Loucy (cell line): ENCODE results near the gene AGAP3.

ENCODE experiments used
- H2AFZ ChIP-seq: fragments of 200-600 bp; sonication (generic); 2 replicates; pipeline ENCODE4 v1.6.0; 2016; ENCODE audit warnings: antibody characterized with exemption, mild to moderate bottlenecking, low read length, moderate library complexity
- H3F3A ChIP-seq: fragments of 200-600 bp; 2 replicates; pipeline ENCODE4 v1.6.0; 2016; ENCODE audit warnings: antibody characterized with exemption, low read depth, mild to moderate bottlenecking
- H3K27me3 ChIP-seq: fragments of 200-600 bp; sonication (generic); 2 replicates; pipeline ENCODE4 v1.6.1; 2014; ENCODE audit warnings: low read length, mild to moderate bottlenecking; ENCODE audit not compliant: insufficient read depth, poor library complexity, severe bottlenecking
- H3K36me3 ChIP-seq: fragments of 200-600 bp; sonication (generic); 2 replicates; pipeline ENCODE4 v1.6.1; 2016; ENCODE audit warnings: low read length; ENCODE audit not compliant: insufficient read depth
- H3K4me1 ChIP-seq: fragments of 200-600 bp; sonication (generic); 2 replicates; pipeline ENCODE4 v1.5.1; 2014; ENCODE audit warnings: low read length, mild to moderate bottlenecking; ENCODE audit not compliant: insufficient read depth, poor library complexity, severe bottlenecking
- H3K4me2 ChIP-seq: fragments of 200-600 bp; sonication (generic); 2 replicates; pipeline ENCODE4 v1.6.0; 2014; ENCODE audit warnings: antibody characterized with exemption, low read length, low read depth, mild to moderate bottlenecking; ENCODE audit not compliant: poor library complexity, severe bottlenecking
- H3K4me3 ChIP-seq: fragments of 200-600 bp; sonication (generic); 2 replicates; pipeline ENCODE4 v1.5.1; 2014; ENCODE audit warnings: low read length, mild to moderate bottlenecking, mixed read lengths; ENCODE audit not compliant: poor library complexity, severe bottlenecking
- H3K79me2 ChIP-seq: fragments of 200-600 bp; sonication (generic); 2 replicates; pipeline ENCODE4 v1.6.1; 2014; ENCODE audit warnings: low read length; ENCODE audit not compliant: insufficient read depth
- H3K9ac ChIP-seq: fragments of 200-600 bp; sonication (generic); 2 replicates; pipeline ENCODE4 v1.6.0; 2014; ENCODE audit warnings: mild to moderate bottlenecking, low read depth, low read length, moderate library complexity; ENCODE audit not compliant: poor library complexity, severe bottlenecking
- H3K9me2 ChIP-seq: fragments of 200-600 bp; sonication (generic); replicated peaks from 2 replicates; pipeline ENCODE4 v1.6.1; 2016; ENCODE audit warnings: low read depth, low read length, mixed read lengths
- H3K9me3 ChIP-seq: fragments of 200-600 bp; sonication (generic); 2 replicates; pipeline ENCODE4 v1.6.1; 2014; ENCODE audit warnings: mild to moderate bottlenecking, antibody characterized with exemption, low read length, low read depth; ENCODE audit not compliant: insufficient read depth
- H4K20me1 ChIP-seq: fragments of 200-600 bp; sonication (generic); 2 replicates; pipeline ENCODE4 v1.6.0; 2014; ENCODE audit warnings: antibody characterized with exemption, low read length, mild to moderate bottlenecking; ENCODE audit not compliant: insufficient read depth, poor library complexity, severe bottlenecking
- EZH2phosphoT487 ChIP-seq: fragments of 200-600 bp; IDR thresholded peaks from 2 replicates; pipeline ENCODE4 v1.6.1; 2018; ENCODE audit warnings: antibody characterized with exemption, mild to moderate bottlenecking, moderate library complexity, borderline replicate concordance
- TF ChIP-seq, protein P1 (sequence below): fragments of 200-600 bp; sonication (generic); conservative IDR thresholded peaks from 2 replicates; pipeline ENCODE4 v1.5.1; 2014; ENCODE audit warnings: mild to moderate bottlenecking, antibody characterized with exemption, low read length

Gene AGAP3

DNA sequence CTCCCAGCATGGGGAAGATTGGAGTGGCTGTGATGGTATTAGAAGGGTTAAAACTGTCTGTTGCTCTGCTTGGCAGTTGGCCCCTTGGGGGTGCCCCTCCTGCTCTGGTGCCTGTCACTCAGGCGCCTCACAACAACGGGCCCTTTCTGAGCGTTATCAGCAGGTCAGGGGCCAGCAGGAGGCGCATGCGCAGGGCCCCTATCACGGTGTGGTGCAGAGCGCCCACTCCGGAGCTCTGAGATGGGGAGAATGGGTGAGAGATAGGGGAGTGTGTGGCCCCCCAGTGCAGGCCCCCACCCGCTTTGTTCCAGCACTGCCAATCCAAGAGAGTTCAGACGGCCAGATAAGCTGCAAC lies 56.4 kb downstream of the AGAP3 start:
- H3K4me3 ChIP-seq, result no peak overlapping the region
- H3K27me3 ChIP-seq, result no peaks in the 10 kb centered on the region
- H3F3A ChIP-seq, result no peaks in the 10 kb centered on the region
- H3K9me2 ChIP-seq, result no peaks in the 10 kb centered on the region
- H2AFZ ChIP-seq, result no peak overlapping the region
- TF ChIP-seq EZH2phosphoT487, result no peak
- TF ChIP-seq, protein P1, sequence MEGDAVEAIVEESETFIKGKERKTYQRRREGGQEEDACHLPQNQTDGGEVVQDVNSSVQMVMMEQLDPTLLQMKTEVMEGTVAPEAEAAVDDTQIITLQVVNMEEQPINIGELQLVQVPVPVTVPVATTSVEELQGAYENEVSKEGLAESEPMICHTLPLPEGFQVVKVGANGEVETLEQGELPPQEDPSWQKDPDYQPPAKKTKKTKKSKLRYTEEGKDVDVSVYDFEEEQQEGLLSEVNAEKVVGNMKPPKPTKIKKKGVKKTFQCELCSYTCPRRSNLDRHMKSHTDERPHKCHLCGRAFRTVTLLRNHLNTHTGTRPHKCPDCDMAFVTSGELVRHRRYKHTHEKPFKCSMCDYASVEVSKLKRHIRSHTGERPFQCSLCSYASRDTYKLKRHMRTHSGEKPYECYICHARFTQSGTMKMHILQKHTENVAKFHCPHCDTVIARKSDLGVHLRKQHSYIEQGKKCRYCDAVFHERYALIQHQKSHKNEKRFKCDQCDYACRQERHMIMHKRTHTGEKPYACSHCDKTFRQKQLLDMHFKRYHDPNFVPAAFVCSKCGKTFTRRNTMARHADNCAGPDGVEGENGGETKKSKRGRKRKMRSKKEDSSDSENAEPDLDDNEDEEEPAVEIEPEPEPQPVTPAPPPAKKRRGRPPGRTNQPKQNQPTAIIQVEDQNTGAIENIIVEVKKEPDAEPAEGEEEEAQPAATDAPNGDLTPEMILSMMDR, result no peak
- H4K20me1 ChIP-seq, result no peaks in the 10 kb centered on the region
- no peak overlapping the region for H3K4me2 ChIP-seq
- no peak overlapping the region for H3K9ac ChIP-seq
- H3K79me2 ChIP-seq, result no peaks in the 10 kb centered on the region
- no peaks in the 10 kb centered on the region for H3K9me3 ChIP-seq
- no peaks in the 10 kb centered on the region for H3K4me1 ChIP-seq
- peaks cover 12% of the 10 kb centered on the region; the same call in 1 of the 2 replicates for H3K36me3 ChIP-seq

DNA sequence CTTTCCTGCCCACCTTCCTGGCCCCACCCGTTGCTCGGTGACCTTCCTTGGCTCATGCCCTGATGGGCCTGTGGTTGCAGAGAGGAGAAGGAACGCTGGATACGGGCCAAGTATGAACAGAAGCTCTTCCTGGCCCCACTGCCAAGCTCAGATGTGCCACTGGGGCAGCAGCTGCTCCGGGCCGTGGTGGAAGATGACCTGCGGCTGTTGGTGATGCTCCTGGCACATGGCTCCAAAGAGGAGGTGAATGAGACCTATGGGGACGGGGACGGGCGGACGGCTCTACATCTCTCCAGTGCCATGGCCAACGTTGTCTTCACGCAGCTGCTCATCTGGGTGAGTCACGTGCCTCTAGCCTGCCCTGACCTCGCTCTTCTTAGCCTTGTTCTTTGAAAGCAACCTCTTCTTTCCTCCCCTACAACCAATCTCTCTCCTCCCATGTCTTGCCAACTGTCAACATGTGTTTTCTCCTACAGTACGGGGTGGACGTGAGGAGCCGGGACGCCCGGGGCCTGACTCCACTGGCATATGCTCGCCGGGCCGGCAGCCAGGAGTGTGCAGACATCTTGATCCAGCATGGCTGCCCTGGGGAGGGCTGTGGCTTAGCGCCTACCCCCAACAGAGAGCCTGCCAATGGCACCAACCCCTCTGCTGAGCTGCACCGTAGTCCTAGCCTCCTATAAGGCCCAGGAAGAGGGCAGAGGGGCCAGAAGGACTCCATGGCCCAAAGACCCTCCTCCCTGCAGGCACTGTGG lies 57.2 kb downstream of the AGAP3 start:
- H3K4me2 ChIP-seq, result no peak overlapping the region
- H3K27me3 ChIP-seq, result no peaks in the 10 kb centered on the region
- peaks cover 12% of the 10 kb centered on the region; the same call in 1 of the 2 replicates for H3K36me3 ChIP-seq
- no peaks in the 10 kb centered on the region for H3K9me2 ChIP-seq
- H2AFZ ChIP-seq, result no peak overlapping the region
- H3K9ac ChIP-seq, result no peak overlapping the region
- H3K4me1 ChIP-seq, result no peaks in the 10 kb centered on the region
- TF ChIP-seq EZH2phosphoT487, result no peak
- TF ChIP-seq, protein P1, result no peak
- H3F3A ChIP-seq, result no peaks in the 10 kb centered on the region
- H3K79me2 ChIP-seq, result no peaks in the 10 kb centered on the region
- no peaks in the 10 kb centered on the region for H3K9me3 ChIP-seq
- no peaks in the 10 kb centered on the region for H4K20me1 ChIP-seq
- no peak overlapping the region for H3K4me3 ChIP-seq

DNA sequence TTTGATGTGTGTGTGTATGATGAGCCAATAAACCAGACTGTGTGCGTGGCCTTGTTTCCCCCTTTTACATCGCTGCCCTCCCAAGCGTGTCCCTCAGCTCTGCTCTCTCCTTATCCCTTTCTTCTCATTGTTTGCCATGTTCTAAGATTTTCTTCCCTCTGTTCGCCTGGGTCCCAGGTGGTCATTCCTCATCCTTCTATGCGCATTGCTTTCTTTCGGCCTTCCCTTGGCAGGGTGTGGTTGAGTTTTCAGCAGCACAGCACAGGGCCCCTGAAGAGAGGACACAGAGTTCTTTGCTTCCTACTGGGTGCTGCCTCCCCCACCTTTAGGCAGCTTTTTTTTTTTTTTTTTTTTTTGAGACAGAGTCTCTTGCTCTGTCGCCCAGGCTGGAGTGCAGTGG lies 58.1 kb downstream of the AGAP3 start:
- Histone ChIP-seq H3K4me3 (no peak overlapping the region), H3K9me2 (no peaks in the 10 kb centered on the region), H3K4me1 (no peaks in the 10 kb centered on the region), H3K9ac (no peak overlapping the region), H3K9me3 (no peaks in the 10 kb centered on the region), H3K36me3 (peaks cover 12% of the 10 kb centered on the region; the same call in 1 of the 2 replicates), H2AFZ (no peak overlapping the region), H4K20me1 (no peaks in the 10 kb centered on the region), H3K4me2 (no peak overlapping the region), H3K79me2 (no peaks in the 10 kb centered on the region), H3K27me3 (no peaks in the 10 kb centered on the region), H3F3A (no peaks in the 10 kb centered on the region)
- TF ChIP-seq EZH2phosphoT487, result no peak
- TF ChIP-seq, protein P1, result no peak
